Uterus (tissue), 2 donors: ENCODE data around the gene BTBD6.

Source experiments
- POLR2A ChIP-seq, 2 donors: fragments of 450-650 bp; IDR thresholded peaks; one replicate each; pipeline ENCODE4 v1.6.1; 2016; ENCODE audit warnings: antibody characterized with exemption in 2 of 2, mild to moderate bottlenecking in 1 of 2, moderate library complexity in 1 of 2
- TF ChIP-seq, protein P1 (sequence below), 4 experiments: fragments of 200-600 bp in 2 of 4; fragments of 450-650 bp in 2 of 4; sonication (generic) in 2 of 4; IDR thresholded peaks; one replicate each; pipeline ENCODE4 v1.5.1; 2016 to 2019; ENCODE audit warnings: antibody characterized with exemption in 4 of 4, mild to moderate bottlenecking in 2 of 4, moderate library complexity in 1 of 4

DNA sequence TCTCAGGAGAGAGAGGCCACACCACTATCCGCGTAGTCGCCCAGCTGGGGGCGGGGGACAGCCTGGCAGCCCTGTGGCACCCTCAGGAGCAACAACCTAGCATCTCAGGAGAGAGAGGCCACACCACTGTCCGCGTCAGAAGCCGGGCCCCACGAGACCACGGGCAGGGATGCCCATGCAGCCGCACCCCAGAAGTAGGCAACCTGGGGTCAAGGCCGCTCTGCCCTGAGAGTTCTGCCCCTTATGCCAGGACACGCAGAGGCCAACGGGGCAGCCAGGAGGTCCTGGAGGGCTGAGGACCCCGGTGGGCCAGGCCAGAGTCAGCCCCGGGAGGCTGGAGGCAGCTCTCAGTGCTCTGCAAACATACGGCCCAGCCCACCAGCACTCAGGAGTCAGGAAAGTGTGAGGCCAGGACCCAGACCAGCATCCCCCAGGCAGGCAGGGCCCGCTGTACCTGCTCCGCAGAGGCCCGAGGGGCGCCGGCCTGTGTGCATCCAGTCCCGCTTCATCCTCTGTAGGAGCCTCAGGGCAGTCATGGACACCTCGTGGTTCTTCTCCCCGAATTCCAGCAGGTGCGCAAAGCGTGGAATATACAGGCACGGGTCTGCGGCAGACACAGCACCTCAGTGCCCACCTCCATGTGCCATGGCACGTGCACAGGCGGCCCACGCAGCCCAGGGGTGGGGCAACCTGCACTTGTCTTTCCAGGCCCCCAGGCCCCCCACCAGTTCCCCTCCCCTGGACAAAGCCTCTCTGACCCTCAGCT is 7.3 kb upstream of the BTBD6 start:
- TF ChIP-seq, protein P1, sequence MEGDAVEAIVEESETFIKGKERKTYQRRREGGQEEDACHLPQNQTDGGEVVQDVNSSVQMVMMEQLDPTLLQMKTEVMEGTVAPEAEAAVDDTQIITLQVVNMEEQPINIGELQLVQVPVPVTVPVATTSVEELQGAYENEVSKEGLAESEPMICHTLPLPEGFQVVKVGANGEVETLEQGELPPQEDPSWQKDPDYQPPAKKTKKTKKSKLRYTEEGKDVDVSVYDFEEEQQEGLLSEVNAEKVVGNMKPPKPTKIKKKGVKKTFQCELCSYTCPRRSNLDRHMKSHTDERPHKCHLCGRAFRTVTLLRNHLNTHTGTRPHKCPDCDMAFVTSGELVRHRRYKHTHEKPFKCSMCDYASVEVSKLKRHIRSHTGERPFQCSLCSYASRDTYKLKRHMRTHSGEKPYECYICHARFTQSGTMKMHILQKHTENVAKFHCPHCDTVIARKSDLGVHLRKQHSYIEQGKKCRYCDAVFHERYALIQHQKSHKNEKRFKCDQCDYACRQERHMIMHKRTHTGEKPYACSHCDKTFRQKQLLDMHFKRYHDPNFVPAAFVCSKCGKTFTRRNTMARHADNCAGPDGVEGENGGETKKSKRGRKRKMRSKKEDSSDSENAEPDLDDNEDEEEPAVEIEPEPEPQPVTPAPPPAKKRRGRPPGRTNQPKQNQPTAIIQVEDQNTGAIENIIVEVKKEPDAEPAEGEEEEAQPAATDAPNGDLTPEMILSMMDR (IDR thresholded peaks at IDR 0.05): no peak
- no peak for TF ChIP-seq POLR2A (IDR thresholded peaks at IDR 0.05)
